HepG2 (cell line): ENCODE data around the gene CCT7. TPM values are rescaled to one million over a fixed set of nuclear protein-coding genes. Genes with fewer than 3 reads are reported as not detected.

Source experiments
- ATAC-seq: fragments of 200-7000 bp; cut with Tn5 transposase; 3 replicates; pipeline ENCODE4 v1.9.1; 2020; ENCODE audit warnings: mild to moderate bottlenecking, moderate library complexity
- BruUV-seq: library from RNA; stranded (reverse); fragments of 400-500 nt; replicated peaks from 2 replicates; lab custom pipeline; 2021; lab: Mats Ljungman, UMichigan
- CTCF ChIA-PET: fragments of 300-600 bp; formaldehyde crosslinking; extraction: SDS; loops from one replicate; lab custom pipeline; 2021; ENCODE audit warnings: low total read pairs, inconsistent platforms, low intra/inter-chr PET ratio; lab: Yijun Ruan, JAX
- POLR2A ChIA-PET: fragments of 350-600 bp; sonication (Branson Sonifier 250); formaldehyde crosslinking; loops from one replicate; lab custom pipeline; 2020; ENCODE audit warnings: antibody characterized with exemption, inconsistent platforms; lab: Yijun Ruan, JAX
- DNase-seq: peaks from one replicate; pipeline ENCODE4 v3.0.0-alpha.2; 2015; ENCODE audit warnings: low spot score
- FAIRE-seq: peaks from 3 replicates; lab custom pipeline; 2011; peaks lifted over from hg19 to GRCh38; lab: Jason Lieb, UNC
- H2AFZ ChIP-seq: one replicate; pipeline ENCODE4 v1.6.1; 2011; ENCODE audit warnings: low read length, inconsistent platforms
- H3K27ac ChIP-seq: fragments of 300-600 bp; 3 replicates; pipeline ENCODE4 v1.8.0; 2011; ENCODE audit warnings: mixed run types, mild to moderate bottlenecking, mixed read lengths, low read length, inconsistent platforms; ENCODE audit not compliant: insufficient read depth; ENCODE audit errors: extremely low read length
- H3K27me3 ChIP-seq, 2 experiments: fragments of 200-600 bp in 1 of 2; 2 replicates in 1 of 2; 3 replicates in 1 of 2; pipeline versions ENCODE4 v1.6.0 to v1.8.0; 2011; ENCODE audit warnings: low read length in 2 of 2, mild to moderate bottlenecking in 2 of 2, moderate library complexity in 2 of 2, inconsistent platforms in 1 of 2; ENCODE audit not compliant: insufficient read depth in 2 of 2, control insufficient read depth in 1 of 2
- H3K36me3 ChIP-seq, 2 experiments: fragments of 200-600 bp in 1 of 2; replicated peaks in 1 of 2; 2 replicates in 1 of 2; 3 replicates in 1 of 2; pipeline versions ENCODE4 v1.5.1 to v1.8.0; 2011; ENCODE audit warnings: low read length in 2 of 2, inconsistent platforms in 1 of 2; ENCODE audit not compliant: insufficient read depth in 2 of 2, control insufficient read depth in 1 of 2
- H3K4me1 ChIP-seq: 2 replicates; pipeline ENCODE4 v1.5.1; 2012; ENCODE audit warnings: low read length, inconsistent platforms; ENCODE audit not compliant: insufficient read depth
- H3K4me2 ChIP-seq: 2 replicates; pipeline ENCODE4 v1.6.0; 2011; ENCODE audit warnings: low read depth, low read length, inconsistent platforms
- H3K4me3 ChIP-seq, 3 experiments: fragments of 200-600 bp in 1 of 3; sonication (generic), shearing (Covaris generic) in 1 of 3; replicated peaks in 1 of 3; 2 replicates each; pipeline ENCODE4 v1.5.1; 2011 to 2016; ENCODE audit warnings: low read length in 3 of 3, inconsistent platforms in 2 of 3, low read depth in 2 of 3, mild to moderate bottlenecking in 2 of 3, control low read depth in 1 of 3, mixed read lengths in 1 of 3; ENCODE audit not compliant: insufficient read depth in 1 of 3
- H3K79me2 ChIP-seq: one replicate; pipeline ENCODE4 v1.6.1; 2011; ENCODE audit warnings: low read length, inconsistent platforms; ENCODE audit not compliant: insufficient read depth
- H3K9ac ChIP-seq: 2 replicates; pipeline ENCODE4 v1.6.0; 2011; ENCODE audit warnings: mild to moderate bottlenecking, low read depth, low read length, inconsistent platforms; ENCODE audit not compliant: insufficient read depth
- H3K9me3 ChIP-seq: 2 replicates; pipeline ENCODE4 v1.5.1; 2012; ENCODE audit warnings: mild to moderate bottlenecking, low read length
- H4K20me1 ChIP-seq: 2 replicates; pipeline ENCODE4 v1.6.0; 2011; ENCODE audit warnings: inconsistent platforms, mild to moderate bottlenecking, low read length, moderate library complexity; ENCODE audit not compliant: insufficient read depth
- ARID5B ChIP-seq: IDR thresholded peaks from 2 replicates; pipeline ENCODE4 v1.4.0; 2020; ENCODE audit warnings: mild to moderate bottlenecking, missing genetic modification reagents
- ELF4 ChIP-seq: sonication (generic); formaldehyde crosslinking; IDR thresholded peaks from 2 replicates; pipeline ENCODE4 v1.5.0; 2020; ENCODE audit warnings: missing genetic modification reagents, mild to moderate bottlenecking, moderate library complexity, borderline replicate concordance
- MAZ ChIP-seq, 2 experiments: sonication (generic) in 1 of 2; formaldehyde crosslinking in 1 of 2; IDR thresholded peaks; 2 replicates each; pipeline versions ENCODE4 v1.5.0 to v1.6.1; 2012 to 2020; ENCODE audit warnings: low read depth in 2 of 2, mild to moderate bottlenecking in 2 of 2, borderline replicate concordance in 1 of 2, improper control_type of control experiment in 1 of 2, low read length in 1 of 2, missing genetic modification reagents in 1 of 2, moderate library complexity in 1 of 2
- PRDM15 ChIP-seq: sonication (generic); formaldehyde crosslinking; IDR thresholded peaks from 2 replicates; pipeline ENCODE4 v1.4.0; 2020; ENCODE audit warnings: missing genetic modification reagents
- RCOR2 ChIP-seq: IDR thresholded peaks from 2 replicates; pipeline ENCODE4 v1.6.1; 2016; ENCODE audit warnings: missing biosample characterization, missing genetic modification reagents
- RNF2 ChIP-seq: fragments of 450-650 bp; conservative IDR thresholded peaks from 2 replicates; pipeline ENCODE4 v1.6.1; 2016; ENCODE audit warnings: low read depth
- SOX5 ChIP-seq: IDR thresholded peaks from 2 replicates; pipeline ENCODE4 v1.6.1; 2016; ENCODE audit warnings: borderline replicate concordance
- TAF15 ChIP-seq: fragments of 200-400 bp; formaldehyde crosslinking; IDR thresholded peaks from one replicate; pipeline ENCODE4 v1.6.1; 2018; ENCODE audit warnings: mild to moderate bottlenecking, low read depth, low read length; ENCODE audit not compliant: poor library complexity, severe bottlenecking
- TRIM24 ChIP-seq: sonication (generic); formaldehyde crosslinking; IDR thresholded peaks from 2 replicates; pipeline ENCODE4 v1.8.0; 2022; ENCODE audit warnings: mild to moderate bottlenecking, missing genetic modification reagents
- ZFP90 ChIP-seq: sonication (generic); formaldehyde crosslinking; IDR thresholded peaks from 2 replicates; pipeline ENCODE4 v1.8.0; 2022; ENCODE audit warnings: missing genetic modification reagents, mild to moderate bottlenecking, inconsistent platforms, borderline replicate concordance
- ZMYM4 ChIP-seq: sonication (generic); formaldehyde crosslinking; IDR thresholded peaks from 2 replicates; pipeline ENCODE4 v1.8.1; 2023; ENCODE audit warnings: mild to moderate bottlenecking, missing genetic modification reagents
- ZNF20 ChIP-seq: sonication (generic); formaldehyde crosslinking; IDR thresholded peaks from 2 replicates; pipeline ENCODE4 v1.4.0; 2020; ENCODE audit warnings: mild to moderate bottlenecking, moderate library complexity, missing genetic modification reagents
- ZNF441 ChIP-seq: sonication (generic); formaldehyde crosslinking; IDR thresholded peaks from 2 replicates; pipeline ENCODE4 v1.7.0; 2021; ENCODE audit warnings: missing genetic modification reagents, borderline replicate concordance
- WGBS: methylation state at CpG from one replicate; pipeline ENCODE4 v1.1.6; 2017; ENCODE audit warnings: low lambda C conversion rate; 5-methylcytosine and 5-hydroxymethylcytosine counted together
- in situ Hi-C: cut with HindIII; loops from 2 replicates; pipeline ENCODE4 v1.10.0; 2017; ENCODE audit warnings: low pct_unique_long_range_greater_than_20kb; ENCODE audit not compliant: extremely low pct_ligation_motif_present
- intact Hi-C: fragments of 100-400 bp; cut with micrococcal nuclease; formaldehyde crosslinking; loops from one replicate; pipeline ENCODE4 v1.10.0; 2022; ENCODE audit not compliant: unreplicated experiment
- polyA plus RNA-seq, 8 experiments: library from polyadenylated mRNA; depleted of rRNA in 3 of 8; stranded (reverse) in 7 of 8; unstranded in 1 of 8; fragments of >200 nt; fragmentation: Illumina TruSeq in 4 of 8; extraction: Trizol in 4 of 8; gene quantifications; 2 replicates each; pipeline versions ENCODE4 v1.2.1 to v1.2.3, GENCODE V29; 2011 to 2016; ENCODE audit warnings: low read depth in 4 of 8, missing spikeins in 1 of 8, mixed read lengths in 1 of 8; ENCODE audit not compliant: insufficient read depth in 1 of 8
- total RNA-seq, 5 experiments: library from RNA; depleted of rRNA; stranded (reverse); fragments of >200 nt; fragmentation: Illumina TruSeq; extraction: Trizol; gene quantifications; 2 replicates each; pipeline ENCODE4 v1.2.3, GENCODE V29; 2016; ENCODE audit warnings: low read depth in 1 of 5
- TF ChIP-seq, protein P1 (sequence below): sonication (generic); formaldehyde crosslinking; IDR thresholded peaks from 2 replicates; pipeline ENCODE4 v1.4.0; 2020; ENCODE audit warnings: missing genetic modification reagents

Gene CCT7
- total and polyA plus RNA-seq, 2 of the 13 experiments (the other 11 are each of a cell fraction or from before 2014, with no cell fraction given), result 347 to 517 TPM

- DNase-seq, result peak; percentile 70
- peak within 1 kb of the TSS; percentile 42 to 66 (median 59) for H3K4me3 ChIP-seq
- H3K79me2 ChIP-seq, result no peaks in the 10 kb centered on the region
- peaks cover 9 to 63% of the 10 kb centered on the region in 2 experiments; a peak in 4 of 5 replicates for H3K27me3 ChIP-seq
- CTCF ChIA-PET, result no interaction called here
- H4K20me1 ChIP-seq, result peaks cover 2% of the 10 kb centered on the region; the same call in 1 of the 2 replicates
- POLR2A ChIA-PET, result interaction anchor here (1.5 kb wide), 1 partner anchor 81 kb away, joined by 3 read pairs; no protein-coding TSS in a partner anchor
- no peak within 1 kb of the TSS for H3K27ac ChIP-seq
- peak; percentile 67 for ATAC-seq
- intact Hi-C loops (no loop called here), in situ Hi-C loops (no loop called here)
- H3K9ac ChIP-seq, result no peak within 1 kb of the TSS
- H3K4me2 ChIP-seq, result peak within 1 kb of the TSS; percentile 86
- 26% methylated on average over 4 of the region's 45 CpGs for WGBS
- H3K4me1 ChIP-seq, result peaks cover 8% of the 10 kb centered on the region; the same call in 1 of the 2 replicates
- no peaks in the 10 kb centered on the region for H3K36me3 ChIP-seq
- no peak within 1 kb of the TSS for H2AFZ ChIP-seq
- H3K9me3 ChIP-seq, result no peaks in the 10 kb centered on the region
- BruUV-seq, result no TSS peak
- no peak for FAIRE-seq
- TF ChIP-seq, protein P1, sequence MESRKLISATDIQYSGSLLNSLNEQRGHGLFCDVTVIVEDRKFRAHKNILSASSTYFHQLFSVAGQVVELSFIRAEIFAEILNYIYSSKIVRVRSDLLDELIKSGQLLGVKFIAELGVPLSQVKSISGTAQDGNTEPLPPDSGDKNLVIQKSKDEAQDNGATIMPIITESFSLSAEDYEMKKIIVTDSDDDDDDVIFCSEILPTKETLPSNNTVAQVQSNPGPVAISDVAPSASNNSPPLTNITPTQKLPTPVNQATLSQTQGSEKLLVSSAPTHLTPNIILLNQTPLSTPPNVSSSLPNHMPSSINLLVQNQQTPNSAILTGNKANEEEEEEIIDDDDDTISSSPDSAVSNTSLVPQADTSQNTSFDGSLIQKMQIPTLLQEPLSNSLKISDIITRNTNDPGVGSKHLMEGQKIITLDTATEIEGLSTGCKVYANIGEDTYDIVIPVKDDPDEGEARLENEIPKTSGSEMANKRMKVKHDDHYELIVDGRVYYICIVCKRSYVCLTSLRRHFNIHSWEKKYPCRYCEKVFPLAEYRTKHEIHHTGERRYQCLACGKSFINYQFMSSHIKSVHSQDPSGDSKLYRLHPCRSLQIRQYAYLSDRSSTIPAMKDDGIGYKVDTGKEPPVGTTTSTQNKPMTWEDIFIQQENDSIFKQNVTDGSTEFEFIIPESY, result no peak
- TF ChIP-seq ZNF441 (CRISPR knock-in tag) (no peak), MAZ (IDR thresholded peaks at IDR 0.05; ENCODE audit: borderline replicate concordance, low read depth, low read length) (no peak), MAZ (CRISPR knock-in tag; IDR thresholded peaks at IDR 0.05; ENCODE audit: low read depth) (no peak), ARID5B (CRISPR knock-in tag) (no peak), SOX5 (CRISPR knock-in tag) (no peak), PRDM15 (CRISPR knock-in tag) (no peak), TRIM24 (CRISPR knock-in tag) (no peak), ZNF20 (no peak), ZFP90 (no peak), ZMYM4 (CRISPR knock-in tag) (no peak), ELF4 (CRISPR knock-in tag) (no peak), RCOR2 (CRISPR knock-in tag) (no peak), RNF2 (no peak), TAF15 (no peak)
Measured at GRCh38 chr2:73293534-73294171, 59.5 kb downstream of the CCT7 start, which contains the start of gene EGR4. TSS of gene EGR4 (minus strand) at chr2:73293548. CDS start at chr2:73293317, 231 bp downstream.
